ENCODE results near the gene B3GALT4.

The B3GALT4 gene

GRCh38 chr6:33315793-33316602 lies 39.1 kb downstream of the B3GALT4 start:
- DNase-seq, result no peak

- peak in 2 of 4 experiments; percentile 1 to 36 for DNase-seq
These were observed 39.9 kb downstream of the B3GALT4 start for GRCh38 chr6:33316603-33317418.

- DNase-seq, result no peak
These were observed 40.4 kb downstream of the B3GALT4 start for GRCh38 chr6:33317419-33317668.

GRCh38 chr6:33317669-33318425 lies 40.9 kb downstream of the B3GALT4 start, which contains the start of gene ZBTB22:
ZBTB22 (minus strand) TSS chr6:33317744; CDS start chr6:33316916, 828 bp downstream.
- peak; percentile 98 to 99 (median 99) for DNase-seq

DNA sequence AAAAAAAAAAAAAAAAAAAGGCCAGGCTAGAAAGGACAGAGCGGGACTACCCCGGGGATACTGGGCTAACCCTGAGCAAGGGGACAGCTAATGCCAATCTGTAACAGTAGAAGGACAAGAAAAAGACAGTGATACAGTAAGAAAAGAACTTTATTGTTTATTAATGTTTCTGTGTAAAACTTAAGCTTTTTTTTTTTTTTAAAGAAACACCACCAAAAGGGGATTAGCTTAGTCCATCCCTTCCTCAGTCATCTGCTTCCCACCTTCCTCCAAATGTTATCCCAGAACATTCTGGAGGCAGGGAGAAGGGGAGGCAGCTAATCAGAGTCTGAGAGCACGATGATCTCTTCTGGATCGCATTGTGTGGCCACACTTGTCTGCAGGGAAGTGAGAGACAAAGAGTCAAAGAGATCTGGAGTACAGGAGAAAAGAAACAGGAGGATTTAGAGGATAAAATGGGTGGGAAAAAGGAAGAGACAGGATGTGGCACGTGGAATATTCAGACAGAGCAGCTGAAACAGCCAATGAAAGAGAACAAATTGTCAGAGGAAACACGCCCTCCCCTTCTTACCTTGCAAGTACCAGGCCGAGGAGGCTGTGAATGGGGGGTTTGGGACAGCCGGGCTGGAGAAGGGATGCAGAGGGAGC lies 41.6 kb downstream of the B3GALT4 start:
- DNase-seq, result no peak

DNA sequence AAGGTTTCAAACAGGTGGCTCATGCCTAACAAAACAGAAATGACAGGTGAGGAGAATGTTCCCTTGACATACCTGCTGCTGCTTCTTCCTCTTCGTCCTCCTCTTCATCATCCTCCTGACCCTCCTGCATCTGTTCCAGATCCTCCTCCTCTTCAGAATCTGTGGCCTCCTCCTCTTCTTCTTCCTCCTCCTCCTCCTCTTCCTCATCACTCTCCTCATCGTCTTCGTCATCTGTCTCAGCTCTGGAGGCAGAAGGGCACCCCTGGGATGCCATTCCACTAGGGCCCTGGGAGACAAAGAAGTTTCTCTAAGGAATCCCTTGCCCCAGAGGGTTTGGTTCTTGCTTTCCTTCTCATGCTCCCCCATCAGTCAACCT lies 43.0 kb downstream of the B3GALT4 start:
- DNase-seq, result peak in 1 of 4 experiments; percentile 1

GRCh38 chr6:33320315-33321181 lies 43.6 kb downstream of the B3GALT4 start:
- peak; percentile 34 to 73 (median 66) for DNase-seq

DNA sequence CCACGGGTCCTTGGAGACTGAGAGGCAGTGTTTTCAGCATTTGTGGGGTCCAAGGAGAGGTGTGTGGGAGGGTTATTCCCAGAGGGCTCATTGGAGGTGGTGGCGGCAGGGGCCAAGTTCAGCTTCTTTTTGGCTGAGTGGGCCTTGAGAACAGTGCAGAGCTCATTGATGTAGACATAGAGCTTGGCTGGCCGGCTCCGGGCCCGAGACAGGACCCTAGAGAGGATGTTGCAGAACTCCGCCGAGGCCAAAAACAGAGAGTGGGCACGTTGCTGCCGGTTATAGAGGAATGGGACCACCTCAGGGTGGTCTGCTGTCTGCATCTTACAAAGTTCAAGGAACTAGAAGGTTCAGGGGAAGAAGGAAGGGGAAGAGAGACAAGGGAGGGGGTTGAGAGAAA lies 44.3 kb downstream of the B3GALT4 start:
- no peak for DNase-seq

DNA sequence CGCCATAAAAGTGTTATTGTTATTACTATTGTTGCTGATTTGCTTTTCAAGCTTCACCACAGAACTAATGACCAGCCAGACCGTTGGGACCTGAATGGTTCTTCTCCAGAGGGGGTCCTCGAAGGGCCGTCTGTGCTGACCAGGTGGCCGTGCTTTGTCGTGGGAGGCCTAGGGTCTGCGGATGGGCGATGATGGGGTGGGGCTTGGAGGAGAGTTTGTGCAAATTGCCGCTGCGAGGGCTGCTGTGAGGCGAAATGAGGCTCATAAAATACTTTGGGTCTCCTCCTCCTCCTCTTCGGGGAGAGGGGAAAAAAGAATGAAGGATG lies 46.7 kb downstream of the B3GALT4 start:
- peak in 1 of 4 experiments; percentile 11 for DNase-seq

DNA sequence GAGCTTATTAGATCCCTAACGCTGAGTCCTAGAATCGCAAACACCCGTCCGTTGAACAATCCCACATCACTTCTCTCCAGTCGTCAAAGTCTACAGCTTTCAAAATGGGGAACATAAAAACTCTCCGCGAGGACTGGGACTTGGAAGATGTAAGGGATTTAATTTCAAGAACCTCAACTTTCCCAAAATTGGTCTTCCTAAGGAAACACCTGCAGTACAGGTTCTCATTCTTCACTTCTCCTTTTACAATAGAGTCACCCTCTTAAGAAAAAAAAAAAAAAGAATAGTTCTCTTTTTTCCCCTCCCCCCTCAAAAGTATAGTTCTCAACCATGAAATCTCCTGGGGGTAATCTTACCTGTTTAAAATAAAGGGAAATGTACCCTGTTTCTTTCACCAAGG lies 47.2 kb downstream of the B3GALT4 start:
- peak; percentile 22 to 41 (median 25) for DNase-seq

Data from suppressor macrophage (primary cell).